Stimulated activated CD4-positive, alpha-beta T cell treated with anti-CD3 and anti-CD28 coated beads, Interleukin-1b, Interleukin-23, amount 100 ng/mL, for 24 hours (primary cell): ENCODE results near the gene VPS35.
"Not testable (repeated sequence)": the region's sequence is repeated elsewhere in the genome, so short reads cannot be mapped to it uniquely, and the experiment has no call there.

Source experiments
- DNase-seq, 4 experiments: peaks; one replicate each; pipeline ENCODE4 v3.0.0-alpha.2; 2020; ENCODE audit warnings: low read depth in 4 of 4, low spot score in 1 of 4

The VPS35 gene

DNA sequence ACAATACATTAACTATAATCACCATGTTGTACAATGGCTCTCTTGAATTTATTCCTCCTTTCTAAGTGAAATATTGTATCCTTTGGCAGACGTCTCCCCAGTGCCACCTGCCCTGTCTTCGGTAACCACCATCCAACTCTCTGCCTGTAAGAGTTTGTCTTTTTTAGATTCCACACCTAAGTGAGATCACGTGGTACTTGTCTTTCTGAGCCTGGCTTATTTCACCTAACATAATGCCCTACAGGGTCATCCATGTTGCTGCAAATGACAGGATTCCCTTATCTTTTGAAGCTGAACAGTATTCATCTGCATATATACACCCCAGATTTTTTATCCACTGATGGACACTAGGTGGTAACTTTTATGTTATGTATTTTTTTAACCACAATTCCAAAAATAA is 24.7 kb upstream of the VPS35 start:
- DNase-seq = no peak

DNA sequence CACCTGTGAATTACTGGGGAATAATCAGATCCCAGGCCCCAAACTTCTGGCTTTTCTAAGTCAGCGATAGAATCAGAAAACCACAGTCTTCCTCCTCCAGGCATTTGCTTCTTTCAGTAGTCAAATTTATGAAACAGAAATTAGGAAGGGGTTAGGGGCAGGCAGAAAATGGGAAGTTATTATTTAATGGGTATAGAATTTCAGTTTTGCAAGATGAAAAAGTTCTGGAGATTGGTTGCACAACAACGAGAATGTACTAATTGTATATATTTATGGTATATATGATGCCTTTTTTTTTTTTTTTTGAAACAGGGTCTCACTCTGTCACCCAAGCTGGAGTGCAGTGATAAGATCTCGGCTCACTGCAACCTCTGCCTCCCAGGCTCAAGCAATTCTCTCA is 23.9 kb upstream of the VPS35 start:
- no peak for DNase-seq

DNA sequence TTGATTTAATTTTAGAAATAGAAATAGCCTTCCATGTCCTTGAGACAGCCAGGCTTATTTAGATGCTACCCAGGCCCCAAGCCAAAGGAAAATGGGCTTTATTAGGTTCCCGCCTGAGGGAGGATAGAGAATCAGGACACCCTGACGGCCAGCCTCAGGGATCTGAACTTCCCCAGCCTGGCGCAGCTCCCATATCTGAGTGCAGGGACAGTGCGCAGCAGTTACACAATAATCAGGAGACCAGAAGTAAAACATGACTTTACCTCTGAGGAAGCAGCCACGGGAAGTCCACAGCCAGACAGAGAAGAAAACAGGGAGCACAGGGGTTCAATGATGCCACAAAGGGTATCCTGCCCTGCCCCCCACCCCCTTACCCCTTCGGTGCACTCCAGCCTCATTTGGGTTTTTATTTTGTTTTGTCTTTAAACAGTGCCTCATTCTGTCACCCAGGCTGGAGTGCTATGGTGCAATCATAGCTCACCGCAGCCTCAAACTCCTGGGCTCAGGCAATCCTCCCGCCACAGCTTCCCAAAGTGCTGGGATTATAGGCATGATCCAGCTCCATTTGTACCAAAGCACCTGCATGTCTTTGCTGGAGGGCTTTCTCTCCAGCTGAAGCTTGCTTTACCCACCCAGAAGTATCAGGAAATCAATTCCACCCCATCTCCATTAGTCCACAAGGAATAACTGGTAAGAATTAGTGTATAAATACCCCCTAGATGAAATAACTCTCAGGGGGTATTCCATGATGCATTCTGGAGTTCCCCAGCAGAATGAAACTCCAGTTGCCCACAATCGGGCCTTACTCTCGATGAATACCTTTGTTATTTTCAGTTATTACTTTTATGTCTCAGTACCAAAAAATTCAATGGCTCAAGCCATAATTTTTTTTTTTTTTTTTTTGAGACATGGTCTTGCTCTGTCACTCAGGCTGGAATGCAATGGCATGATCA is 22.4 kb upstream of the VPS35 start:
- DNase-seq = no peak

DNA sequence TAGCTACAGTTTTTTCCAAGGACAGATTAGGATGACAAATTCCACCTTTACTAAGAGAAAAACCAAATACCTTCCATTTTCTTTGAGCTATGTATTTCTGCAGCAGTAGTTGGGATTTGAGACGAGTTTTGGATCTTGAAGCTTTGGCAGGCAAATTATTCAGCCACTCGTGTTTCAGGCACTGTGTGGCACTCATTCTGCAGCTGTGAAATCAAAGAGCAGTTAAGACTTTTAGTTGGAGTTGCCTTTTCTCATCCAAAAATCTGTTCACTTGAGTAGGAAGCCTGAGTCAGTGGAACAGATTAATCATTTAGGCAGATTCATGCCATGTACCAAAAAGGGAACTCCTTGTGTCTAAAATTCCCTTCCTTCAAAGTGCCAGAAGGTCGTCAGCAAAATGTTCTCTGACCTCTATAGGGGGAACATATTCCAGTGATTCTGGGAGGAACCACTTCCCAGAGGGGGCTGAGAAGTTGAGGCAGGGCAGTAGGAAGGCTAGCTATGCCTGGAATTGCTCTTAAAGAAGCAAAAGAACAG is 20.6 kb upstream of the VPS35 start:
- no peak for DNase-seq

DNA sequence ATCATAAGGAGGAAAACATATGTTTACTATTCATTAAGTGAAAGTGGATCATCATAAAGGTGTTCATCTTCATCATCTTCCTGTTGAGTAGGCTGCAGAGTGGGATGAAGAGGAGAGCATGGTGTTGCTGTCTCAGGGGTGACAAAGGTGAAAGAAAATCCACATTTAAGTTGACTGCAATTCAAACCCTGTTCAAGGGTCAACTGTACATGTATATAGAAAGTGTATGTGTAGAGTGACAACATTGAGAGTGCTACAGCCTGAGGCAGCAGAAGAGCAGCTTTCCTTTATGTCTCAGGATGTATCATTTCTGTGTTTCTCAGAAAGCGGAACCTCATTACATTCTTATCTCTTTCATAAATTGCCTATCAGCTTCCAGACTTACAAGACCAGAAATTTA is 17.7 kb upstream of the VPS35 start:
- no peak for DNase-seq

DNA sequence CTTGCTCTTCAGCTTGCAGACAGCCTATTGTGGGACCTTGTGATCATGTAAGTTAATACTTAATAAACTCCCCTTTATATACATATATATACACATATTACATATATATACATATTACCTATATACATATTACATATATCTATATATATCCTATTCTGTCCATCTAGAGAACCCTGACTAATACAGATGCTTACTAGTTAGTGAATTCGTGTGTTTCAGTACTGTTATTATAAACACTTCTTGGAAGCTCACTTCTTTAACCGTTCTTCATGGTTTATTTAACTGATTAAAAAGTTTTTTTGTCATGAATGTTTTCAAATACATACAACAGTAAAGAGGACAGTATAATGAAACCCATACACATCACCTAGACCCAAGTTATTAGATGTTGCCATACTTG is 13.1 kb upstream of the VPS35 start:
- DNase-seq = no peak

DNA sequence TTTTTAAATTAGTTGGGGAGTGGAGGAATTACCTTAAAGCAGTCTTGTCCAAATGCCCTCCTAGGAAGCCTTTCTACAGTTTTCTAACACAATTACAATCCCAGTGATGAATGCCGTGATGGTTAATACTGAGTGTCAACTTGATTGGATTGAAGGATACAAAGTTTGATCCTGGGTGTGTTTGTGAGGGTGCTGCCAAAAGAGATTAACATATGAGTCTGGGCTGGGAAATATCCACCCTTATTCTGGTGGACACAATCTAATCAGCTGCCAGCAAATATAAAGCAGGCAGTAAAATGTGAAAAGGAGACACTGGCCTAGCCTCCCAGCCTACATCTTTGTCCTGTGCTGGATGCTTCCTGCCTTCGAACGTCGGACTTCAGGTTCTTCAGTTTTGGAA is 12.6 kb upstream of the VPS35 start:
- no peak for DNase-seq

DNA sequence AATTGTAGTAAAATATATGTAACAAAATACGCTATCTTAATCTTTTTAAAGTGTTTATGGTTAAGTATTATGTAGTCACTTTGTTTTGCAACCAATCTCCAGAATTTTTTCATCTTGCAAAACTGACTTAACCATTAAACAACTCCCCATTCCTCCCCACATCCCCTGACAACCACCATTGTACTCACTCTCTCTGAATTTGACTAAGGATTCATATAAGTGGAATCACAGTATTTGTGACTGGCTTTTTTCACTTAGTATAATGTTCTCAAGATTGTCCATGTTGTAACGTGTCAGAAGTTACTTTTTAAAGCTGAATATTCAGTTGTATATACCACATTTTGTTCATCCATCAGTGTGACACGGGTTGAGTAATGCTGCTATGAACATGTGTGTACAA is 11.1 kb upstream of the VPS35 start:
- no peak for DNase-seq

DNA sequence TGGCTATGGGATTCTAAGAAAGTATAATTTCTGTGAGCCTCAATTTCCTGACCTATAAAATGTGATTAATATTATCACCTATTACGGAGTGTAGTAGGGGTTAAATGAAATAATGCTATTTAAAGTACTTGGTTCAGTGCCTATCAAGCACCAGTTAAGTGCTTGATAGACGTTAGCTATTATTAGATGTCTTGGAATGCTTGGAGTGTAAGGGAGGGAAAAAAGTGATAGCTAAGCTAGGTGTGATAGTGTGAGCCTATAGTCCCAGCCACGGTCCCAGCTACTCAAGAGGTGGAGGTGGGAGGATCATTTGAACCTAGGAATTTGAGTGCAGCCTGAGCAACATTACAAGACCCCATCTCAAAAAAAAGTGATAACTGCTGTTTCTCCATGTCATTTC is 8.0 kb upstream of the VPS35 start:
- no peak for DNase-seq

DNA sequence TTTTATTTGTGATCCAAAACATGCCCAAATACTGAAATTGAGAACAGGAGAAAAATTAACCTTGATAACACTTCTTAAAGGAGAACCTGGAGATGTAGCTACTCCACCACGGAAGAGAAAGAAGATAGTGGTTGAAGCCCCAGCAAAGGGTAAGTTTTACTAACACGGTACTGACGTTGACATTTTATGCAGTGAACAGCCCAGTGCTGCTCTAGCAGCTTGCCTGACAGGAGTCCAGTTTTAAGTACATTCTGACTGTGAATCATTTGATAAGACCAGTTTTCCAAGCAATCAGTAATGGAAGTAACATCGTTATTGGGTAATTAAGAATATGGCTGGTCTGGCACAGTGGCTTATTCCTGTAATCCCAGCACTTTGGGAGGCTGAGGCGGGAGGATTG is 7.0 kb upstream of the VPS35 start:
- DNase-seq = no peak

DNA sequence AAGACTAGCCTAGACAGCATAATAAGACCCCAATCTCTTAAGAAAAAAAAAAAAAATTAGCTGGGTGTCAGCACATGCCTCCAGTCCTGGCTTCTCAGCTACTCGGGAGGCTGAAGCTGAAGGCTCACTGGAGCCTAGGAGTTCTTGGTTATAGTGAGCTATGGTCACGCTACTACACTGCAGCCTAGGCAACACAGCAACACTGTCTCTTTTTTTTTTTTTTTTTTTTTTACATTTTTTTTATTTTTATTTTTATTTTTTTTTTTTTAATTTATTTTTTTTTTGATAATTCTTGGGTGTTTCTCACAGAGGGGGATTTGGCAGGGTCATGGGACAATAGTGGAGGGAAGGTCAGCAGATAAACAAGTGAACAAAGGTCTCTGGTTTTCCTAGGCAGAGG is 4.6 kb upstream of the VPS35 start:
- DNase-seq = no peak

DNA sequence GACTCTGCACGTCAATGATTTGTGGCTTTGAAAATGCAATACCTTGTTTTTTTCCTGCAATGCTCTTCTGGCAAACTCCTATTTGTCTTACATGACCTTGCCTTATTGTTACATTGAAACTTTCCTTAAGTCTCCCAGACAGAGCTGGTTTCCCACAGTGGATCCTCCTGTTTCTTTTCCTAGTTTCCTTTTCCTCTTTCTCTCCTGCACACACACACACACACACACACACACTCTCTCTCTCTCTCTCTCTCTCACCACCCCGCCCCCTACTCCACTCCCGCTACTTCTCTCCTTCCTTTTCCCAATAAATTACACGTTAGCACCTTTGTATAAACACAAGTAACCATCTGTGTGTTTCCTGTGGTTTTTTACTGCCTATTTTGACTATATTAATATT is 2.7 kb upstream of the VPS35 start:
- DNase-seq = no peak

DNA sequence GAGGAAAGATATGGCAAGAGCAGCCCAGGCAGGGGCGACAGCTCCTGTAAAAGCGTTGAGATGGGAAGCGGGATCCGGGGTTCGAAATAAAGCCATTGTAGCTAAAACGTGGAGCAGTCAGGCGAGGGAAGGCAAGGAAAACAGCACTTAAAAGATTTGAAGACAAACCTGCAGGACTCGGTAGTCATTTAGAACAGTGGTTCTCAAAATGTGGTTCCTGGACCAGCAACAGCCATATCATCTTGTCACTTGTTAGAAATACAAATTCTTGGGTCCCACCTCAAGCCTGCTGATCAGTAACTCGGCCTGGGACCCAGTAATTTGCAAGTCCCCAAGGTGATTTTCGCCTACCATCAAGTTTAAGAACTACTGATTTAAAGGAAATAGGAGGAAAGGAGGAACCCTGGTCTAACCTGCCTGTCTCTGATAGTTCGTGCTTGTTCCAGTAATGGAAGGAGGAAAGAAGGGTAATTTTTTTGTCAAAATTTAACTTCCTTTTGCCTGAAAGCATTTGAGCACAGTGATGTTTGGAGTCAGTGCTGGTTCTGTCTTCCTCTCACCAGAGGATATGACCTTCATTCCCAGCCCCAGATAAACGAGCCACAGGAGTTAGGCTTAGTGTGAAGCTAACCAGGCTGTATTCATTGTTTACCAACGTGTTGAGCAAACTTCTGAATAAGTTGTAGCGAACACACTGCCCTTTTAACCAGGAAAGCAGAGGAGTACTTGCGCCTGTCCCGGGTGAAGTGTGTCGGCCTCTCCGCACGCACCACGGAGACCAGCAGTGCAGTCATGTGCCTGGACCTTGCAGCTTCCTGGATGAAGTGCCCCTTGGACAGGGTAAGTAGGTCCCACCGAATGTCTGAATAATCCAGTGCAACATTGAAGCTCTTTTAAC is 1.6 kb upstream of the VPS35 start:
- DNase-seq = no peak

DNA sequence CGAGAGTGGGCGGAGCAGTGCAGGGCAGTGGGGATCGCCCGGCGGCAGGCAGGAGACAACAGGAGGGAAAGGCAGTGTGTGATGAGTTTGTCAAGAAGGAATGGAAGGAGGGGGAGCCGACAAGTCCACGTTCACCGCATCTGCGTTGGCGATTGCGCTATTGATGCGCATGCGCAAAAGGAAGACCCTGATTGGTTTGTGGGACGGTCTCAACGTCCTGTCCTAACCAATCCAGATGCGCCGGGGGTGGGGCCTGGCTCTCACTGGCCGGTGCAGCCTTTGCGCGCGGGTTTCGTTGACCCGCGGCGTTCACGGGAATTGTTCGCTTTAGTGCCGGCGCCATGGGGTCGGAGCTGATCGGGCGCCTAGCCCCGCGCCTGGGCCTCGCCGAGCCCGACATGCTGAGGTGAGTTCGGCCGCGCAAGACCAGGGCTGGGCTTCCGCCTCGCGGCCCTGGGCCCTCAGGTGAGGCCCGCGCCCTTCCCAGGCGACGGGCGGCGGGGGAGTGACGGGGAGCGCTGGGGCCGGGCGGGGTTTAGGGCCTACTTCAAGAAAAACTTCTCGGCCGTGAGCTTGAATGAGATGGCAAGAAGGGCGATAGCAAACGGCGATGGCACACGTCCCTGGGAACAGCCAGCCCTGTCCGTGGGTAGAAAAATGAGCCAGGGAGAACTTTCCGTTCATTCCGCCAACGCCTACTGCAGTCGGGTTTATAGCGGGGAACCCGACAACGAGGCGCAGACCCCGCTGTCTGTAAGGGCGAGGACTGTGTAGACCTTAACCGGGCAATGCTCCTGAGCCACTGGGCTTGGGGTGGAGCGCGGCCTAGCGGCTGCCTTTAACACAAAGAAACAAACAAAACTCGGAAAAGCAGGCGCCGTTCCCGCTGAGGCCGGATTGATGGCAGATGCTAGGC is 645 bp upstream of the VPS35 start, which contains the start of gene ORC6:
Gene ORC6, plus strand, starts transcription at position 295 of the 916 bp plus-strand sequence. Its CDS starts 47 bp downstream, at position 342.
- DNase-seq = peak; percentile 88 to 98 (median 97)

DNA sequence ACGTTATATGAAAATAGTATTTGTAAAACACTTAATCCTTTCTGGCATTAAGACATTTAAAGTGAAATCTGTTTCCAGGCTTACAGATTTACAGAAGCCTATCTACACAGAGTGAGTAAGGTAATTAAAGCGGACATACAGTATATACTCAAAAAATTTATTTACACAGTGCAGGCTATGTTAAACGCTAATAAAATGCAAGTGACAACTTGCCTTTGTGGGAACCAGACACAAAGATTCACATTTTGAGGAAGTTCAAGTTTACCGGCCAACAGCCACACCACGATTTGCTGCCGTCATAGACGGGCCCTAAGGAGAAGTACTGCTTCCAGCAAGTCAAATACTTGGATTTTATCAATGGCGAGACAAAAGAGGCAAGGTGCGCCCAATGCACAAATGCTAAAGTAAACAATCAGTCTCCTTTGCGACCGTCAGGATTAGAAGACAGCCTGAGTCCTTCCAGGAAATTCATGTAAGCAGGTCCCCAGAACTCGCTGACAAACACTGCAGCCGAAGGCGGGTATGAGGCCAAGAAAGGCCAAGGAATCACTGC is 801 bp downstream of the VPS35 start:
- no peak for DNase-seq

DNA sequence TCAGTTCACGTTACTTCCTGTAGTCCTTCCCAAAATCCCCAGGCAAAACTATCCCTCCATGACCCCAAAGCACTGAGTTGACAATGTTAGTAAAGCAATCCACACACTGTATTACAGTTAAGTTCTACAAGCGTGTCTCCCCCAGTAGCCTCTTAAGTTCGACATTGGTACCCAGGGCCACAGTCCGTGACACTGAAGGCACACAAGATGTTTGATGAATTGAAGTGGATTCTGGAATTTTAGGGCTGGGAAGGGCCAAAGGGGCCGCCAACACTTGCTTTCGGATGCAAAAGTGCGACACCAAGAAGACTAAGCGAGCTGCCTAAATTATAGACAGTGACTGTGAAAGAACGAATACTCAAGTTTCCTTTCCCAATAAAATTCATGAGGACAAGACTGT is 1.5 kb downstream of the VPS35 start:
- DNase-seq = no peak

DNA sequence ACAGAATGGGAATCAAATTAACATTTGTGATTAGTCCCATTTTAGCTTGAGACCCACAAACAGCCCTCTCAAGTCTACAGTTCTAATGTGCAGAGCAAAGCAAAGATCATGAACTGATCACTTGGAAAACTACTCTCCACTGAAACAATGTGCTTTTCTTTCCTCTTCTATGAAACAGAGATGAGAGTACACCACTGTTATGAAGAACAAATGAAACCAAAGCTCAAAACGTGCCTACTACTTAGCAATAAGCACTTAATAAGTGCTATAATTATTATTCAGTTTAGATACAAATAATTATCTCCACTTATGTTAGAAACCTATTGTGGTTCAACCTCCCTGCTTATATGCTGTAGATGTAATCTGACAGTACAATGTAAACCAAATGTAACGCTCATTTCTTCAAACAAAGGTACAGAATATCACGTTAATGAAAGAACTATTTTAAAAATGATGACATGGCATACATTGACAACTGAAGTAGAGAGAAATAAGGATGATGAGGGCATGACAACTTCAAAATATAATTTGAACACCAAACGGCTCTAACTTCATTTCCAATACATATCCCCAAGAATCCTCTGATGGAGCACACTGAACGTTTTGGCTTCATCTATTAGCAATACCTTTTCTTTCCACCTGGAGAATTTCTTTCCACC is 2.0 kb downstream of the VPS35 start:
- no peak for DNase-seq

DNA sequence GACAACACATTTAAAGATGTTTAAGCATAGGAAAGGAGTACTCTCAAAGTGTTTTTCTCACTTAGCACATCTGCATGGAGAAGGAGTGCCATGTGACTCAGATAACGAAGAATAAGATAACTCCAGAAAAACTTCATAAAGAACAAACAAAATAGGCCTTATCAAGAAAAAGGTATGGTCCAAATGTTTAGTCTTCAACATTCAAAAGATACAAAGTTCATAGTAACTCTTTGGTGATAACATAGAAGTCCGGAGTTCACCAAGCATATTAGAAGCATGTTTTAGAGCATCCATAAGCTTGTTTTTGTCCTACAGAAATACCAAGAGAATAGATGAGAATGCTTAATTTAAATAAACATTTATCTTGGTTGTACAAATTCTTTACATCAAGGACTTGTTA is 7.1 kb downstream of the VPS35 start:
- DNase-seq = not testable (repeated sequence)

DNA sequence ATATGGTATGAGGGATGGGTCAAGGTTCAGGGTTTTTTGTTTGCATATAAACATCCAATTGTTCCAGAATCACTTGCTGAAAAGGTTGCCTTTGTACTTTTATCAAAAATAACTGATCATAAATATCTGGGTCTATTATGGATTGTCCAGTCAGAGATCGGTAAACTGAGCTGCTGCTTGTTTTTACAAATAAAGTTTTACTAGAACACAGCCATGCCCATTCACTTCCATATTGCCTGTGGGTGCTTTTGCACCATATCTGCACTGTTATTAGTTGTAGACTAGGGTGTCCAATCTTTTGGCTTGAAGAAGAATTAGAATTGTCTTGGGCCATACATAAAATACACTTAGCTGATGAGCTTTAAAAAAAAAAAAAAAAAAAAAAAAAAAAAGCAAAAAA is 11.0 kb downstream of the VPS35 start:
- not testable (repeated sequence) for DNase-seq
